ENCODE data around the gene TM4SF4.

- no peak for TF ChIP-seq CTCF (conservative IDR thresholded peaks at IDR 0.05)
- no peak for TF ChIP-seq EZH2 (IDR thresholded peaks at IDR 0.05; ENCODE audit: low read depth)
Observed at GRCh38 chr3:149479621-149480325, 5.3 kb downstream of the TM4SF4 start.

All from PC-9 (cell line).